SW 1271 (cell line): Measurements from ENCODE around the gene MRPL11.
"Not testable (repeated sequence)": the region's sequence is repeated elsewhere in the genome, so short reads cannot be mapped to it uniquely, and the experiment has no call there.

ENCODE experiments used
- DNase-seq, 2 experiments: peaks; one replicate each; lab custom pipeline; 2025; lab: John Stamatoyannopoulos, UW

The MRPL11 gene

DNA sequence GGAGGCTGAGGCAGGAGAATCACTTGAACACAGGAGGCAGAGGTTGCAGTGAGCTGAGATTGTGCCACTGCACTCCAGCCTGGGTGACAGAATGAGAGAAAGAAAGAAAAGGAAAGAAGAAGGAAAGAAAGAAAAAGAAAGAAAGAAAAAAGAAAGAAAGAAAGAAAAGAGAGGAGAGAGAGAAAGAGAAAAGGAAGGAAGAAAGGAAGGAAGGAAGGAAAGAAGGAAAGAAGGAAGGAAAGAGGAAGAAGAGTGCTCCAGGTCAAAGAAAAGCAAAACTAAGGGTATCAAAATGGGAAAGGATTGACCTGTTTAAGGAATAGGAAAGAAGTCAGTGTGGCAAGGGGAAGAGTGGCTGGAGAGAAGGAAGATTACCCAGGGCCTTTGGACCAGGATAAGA, 7.4 kb downstream of the MRPL11 start:
- not testable (repeated sequence) for DNase-seq

GRCh38 chr11:66429983-66430602, 8.6 kb downstream of the MRPL11 start:
- DNase-seq: peak in 1 of 2 experiments; percentile 61

- DNase-seq: no peak
These were observed 9.7 kb downstream of the MRPL11 start for GRCh38 chr11:66428933-66429332.

DNA sequence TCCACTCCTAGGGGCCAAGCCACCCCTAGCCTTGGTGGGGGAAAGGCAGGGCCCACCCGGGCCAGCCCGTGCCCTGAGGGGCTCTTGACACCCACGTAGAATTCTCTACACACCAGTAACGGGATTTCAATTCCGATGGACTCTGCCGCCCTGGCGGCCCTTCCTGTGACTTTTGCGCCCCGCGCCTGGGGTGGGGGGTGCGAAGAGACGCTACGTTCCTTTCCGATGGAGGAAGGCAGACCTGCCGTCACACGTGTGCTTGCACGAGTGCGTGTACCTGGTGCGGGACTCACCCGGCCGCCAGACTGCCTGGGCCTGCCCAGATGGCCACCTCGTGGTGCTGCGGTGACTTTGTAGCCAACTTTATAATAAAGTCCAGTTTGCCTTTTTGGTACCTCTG, 12.3 kb downstream of the MRPL11 start:
- DNase-seq: no peak

DNA sequence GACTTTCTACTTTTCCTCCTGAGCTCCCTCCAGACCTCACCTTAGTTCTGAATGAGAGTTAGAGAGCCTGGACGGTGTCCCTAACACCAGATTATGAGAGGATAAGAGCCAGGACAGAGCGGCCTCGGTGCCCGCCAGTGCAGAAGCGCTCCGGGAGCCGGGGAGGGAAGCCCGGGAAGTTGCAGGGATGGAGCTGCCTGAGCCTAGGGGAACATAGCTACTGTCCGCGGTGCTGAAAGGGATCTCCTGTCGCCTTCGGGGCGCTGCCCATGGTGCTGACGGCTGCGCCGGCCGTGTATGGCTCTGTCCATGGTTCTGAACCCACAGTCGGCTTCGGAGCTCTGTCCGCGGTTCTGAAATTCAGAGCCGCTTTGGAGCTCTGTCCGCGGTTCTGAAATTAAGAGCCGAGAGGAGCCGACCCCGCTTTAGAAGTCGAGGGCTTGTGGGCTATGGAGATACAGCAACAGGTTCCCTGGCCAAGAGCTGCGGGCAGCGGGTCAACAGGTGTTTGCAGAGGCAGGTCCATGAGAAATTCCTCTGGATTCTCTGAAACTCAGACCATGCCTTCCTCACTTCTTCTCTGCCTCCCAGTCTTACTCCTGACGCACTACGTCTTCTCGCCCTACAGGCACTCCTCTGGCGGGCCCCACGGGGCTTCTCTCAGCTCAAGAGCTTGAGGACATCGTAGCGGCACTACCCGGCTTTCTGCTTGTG, 17.0 kb downstream of the MRPL11 start:
- DNase-seq: peak in 1 of 2 experiments; percentile 45

DNA sequence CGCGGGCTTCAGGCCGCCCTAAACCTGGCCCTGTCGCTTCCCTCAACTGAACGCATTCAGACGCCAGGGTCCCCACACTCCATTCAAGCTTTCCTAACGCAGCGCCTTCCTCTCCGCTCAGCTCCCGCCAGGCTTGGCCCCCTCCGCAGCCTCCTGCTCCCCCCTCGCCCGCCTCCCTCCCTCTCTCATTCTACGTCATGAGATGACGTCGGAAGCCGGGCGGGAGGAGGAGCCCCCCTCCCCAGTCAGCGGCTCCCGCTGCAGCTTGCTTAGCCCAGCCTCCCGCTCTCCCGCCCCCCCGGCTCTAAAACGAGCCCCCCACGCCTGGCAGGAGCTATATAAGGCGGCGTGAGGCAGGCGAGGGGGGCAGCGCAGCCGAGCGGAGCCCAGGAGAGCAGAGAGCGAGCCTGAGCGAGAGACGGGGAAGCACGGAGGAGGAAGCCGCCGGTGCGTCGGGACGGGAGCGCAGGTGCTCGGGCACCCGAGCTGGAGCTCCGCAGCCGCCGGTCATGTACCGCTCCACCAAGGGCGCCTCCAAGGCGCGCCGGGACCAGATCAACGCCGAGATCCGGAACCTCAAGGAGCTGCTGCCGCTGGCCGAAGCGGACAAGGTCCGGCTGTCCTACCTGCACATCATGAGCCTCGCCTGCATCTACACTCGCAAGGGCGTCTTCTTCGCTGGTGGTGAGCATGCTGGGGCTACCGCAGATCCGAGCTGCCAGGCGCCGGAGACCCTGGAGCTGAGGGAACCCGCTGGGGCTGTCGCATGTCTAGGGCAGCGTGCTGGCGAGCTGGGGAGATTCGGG, 17.8 kb downstream of the MRPL11 start, which contains the start of gene NPAS4:
Gene NPAS4, plus strand, starts transcription at position 365 of the 806 bp plus-strand sequence. Its CDS starts 145 bp downstream, at position 510.
- DNase-seq: no peak

DNA sequence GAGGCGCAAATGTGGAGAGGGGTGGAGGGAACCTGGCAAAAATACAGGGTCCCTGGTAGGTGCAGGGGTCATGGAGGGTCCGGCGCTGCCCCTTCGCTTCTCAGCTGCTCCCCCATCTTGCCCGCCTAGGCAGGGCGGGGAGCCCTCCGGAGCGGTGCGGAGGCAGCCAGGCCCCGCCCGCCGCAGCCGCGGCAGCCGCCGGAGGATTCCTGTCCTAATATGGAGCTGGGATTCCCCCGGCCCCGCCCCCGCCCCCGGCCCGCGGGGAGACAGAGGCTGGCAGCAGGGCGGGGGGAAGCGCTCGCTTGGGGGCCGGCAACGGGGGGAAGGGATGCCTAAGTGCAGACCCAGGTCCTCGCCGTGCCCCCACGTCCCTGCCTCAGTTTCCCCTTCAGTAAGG, 18.8 kb downstream of the MRPL11 start:
- no peak for DNase-seq

- DNase-seq: no peak
These were observed 19.7 kb downstream of the MRPL11 start for GRCh38 chr11:66418986-66419308.

DNA sequence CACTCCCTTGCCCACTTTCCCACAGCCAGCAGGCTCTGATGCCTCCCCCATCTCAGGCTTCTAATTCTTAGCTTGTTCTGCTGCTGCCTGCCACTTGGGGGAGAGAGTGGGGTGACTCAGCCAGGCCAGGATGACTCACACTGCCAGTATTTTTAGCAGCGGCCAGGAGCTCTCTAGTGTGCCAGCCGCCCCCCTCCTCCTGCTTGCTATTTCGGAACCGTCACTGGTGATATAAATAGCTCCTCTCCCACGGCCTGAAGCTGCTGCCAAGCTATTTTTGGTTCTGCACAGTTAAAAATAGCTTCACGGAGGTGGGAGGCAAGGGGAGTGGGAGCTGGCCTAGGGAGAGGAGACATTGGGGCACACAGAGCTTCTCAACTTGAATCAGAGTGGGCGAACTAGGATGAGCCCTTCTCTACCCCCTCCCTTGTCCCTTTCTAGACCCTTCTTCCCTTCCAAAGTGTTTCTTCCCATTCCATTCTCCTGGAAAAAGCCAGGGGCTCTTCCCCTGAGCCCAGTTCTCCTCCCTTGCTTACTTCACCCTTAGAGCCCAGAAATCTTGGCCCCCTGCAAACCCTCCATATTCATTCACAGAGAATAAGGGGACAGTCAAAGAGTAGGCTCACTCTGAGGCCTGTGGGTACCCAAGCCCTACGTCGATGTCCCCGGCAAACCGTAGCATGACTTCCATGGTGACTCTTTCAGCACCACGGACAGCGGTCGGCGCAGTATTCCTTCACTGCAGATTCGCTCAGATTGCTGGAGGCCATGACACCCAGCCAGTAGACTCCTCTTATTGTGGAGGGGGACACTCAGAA, 20.3 kb downstream of the MRPL11 start:
- peak; percentile 32 to 65 for DNase-seq

DNA sequence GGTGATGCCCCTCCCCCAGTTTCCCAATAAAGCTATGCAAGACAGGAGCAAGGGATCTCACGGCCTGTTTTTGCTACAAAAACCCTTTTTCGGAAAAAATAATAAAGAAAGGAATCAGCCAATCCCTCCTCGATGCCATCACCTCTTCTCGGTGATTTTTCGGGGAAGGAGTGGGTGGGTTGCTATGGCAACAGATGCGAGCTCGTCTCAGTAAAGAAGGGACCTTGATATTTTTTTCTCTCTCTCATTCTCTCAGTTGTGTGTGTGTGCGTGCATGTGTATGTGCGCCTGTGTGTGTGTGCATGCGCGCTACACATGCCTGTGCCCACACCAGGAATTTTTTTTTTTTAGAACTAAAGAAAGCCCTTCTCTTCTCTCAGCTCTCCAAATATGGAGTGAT, 21.6 kb downstream of the MRPL11 start:
- no peak for DNase-seq

- DNase-seq: no peak
These were observed 23.2 kb downstream of the MRPL11 start for GRCh38 chr11:66415423-66415822.

GRCh38 chr11:66414120-66414934, 24.3 kb downstream of the MRPL11 start:
- DNase-seq: no peak

GRCh38 chr11:66413167-66413566, 25.5 kb downstream of the MRPL11 start:
- no peak for DNase-seq

DNA sequence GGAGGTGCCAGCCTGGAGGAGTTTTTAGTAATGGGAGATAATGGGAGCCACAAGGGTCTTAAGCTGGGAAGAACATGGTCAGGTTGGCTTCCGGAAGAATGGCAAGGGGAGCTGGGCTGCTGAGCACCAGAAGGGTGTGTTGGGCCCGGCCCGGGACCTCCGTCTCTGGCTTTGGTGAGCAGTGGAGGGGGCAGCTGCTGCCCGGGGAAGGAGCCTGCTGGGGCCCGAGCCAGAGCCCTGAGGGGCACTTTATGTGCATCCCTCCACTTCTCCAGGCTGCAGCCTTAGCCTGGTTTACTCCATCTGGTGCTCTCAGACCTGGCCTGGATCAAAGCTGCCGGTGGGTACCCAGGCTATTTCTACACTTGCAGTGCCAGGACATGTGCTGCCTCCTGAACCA, 26.5 kb downstream of the MRPL11 start:
- no peak for DNase-seq

- no peak for DNase-seq
These were observed 27.3 kb downstream of the MRPL11 start for GRCh38 chr11:66411323-66411722.

DNA sequence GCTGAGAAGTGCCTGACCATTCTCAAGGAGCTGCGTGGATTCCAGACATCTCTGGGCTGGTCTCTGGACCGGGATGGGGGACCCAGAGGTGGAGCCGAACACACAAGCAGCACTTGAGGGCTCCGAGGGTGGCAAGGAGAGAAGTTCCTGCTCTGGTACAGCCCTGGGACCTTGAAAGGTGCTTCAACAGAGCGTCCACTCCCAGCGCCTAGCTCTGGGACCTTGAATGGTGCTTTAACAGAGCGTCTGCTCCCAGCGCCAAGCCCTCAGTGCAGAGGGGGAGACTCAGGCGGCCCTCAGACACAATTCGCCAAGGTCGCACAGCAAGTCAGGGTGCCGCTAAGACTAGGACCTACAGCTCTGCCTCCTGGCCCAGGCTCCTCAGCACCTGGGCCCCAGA, 28.5 kb downstream of the MRPL11 start:
- no peak for DNase-seq

- no peak for DNase-seq
These were observed 29.4 kb downstream of the MRPL11 start for GRCh38 chr11:66409226-66409625.

DNA sequence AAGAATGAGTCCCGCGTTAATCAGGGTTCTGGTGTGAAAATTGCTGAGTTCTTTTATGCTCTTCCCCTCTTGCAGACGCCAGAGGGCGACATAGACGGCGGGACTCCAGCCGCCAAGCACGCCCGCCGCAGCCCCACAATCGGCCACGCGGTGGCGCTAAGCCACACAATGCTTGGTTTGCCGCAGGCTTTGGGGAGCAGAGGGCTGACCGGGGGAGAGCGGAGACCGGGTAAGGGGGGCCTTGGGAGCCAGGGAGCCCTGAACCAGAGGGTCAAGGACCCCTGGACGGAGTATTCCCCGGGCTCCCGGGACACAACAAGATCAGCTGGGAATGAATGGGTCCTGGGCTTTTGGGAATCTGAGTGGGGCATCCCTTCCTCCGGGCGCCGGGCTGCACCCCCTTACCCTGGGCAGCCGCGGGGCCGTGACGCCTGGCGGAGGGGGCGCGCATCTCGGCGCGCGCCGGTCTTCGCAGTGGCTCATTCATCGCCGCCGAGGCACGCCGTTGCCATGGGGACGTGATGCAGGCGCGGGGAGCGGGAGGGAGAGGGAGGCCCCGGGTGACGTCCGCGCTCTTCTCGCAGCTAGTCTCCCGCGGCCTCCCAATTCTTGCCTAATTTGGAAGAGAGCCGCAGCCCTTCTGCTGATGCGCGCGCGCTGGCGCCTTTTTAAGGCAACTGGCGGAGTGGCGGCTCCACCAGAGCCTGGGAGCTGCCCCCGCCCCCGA, 30.0 kb downstream of the MRPL11 start:
- peak; percentile 39 to 75 for DNase-seq

DNA sequence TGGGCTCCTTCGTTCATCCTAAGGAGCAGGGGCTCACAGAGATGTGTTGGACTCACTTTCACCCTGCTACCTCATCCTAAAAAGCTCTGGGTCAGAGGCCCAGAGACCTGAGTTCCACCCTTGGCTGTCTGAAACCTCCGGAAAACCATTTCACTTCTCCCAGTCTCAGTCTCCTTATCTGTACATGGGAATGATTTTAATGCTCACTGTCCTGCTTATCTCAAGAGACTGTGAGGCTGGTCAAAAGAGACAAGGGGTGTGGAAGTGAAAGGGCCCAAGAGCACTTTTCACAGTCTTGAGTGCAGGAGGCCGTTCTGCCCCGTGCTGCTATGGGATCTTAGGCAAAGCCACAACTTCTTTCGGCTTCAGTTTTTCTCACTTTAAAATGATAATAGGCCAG, 31.0 kb downstream of the MRPL11 start:
- no peak for DNase-seq

- DNase-seq: no peak
These were observed 44.7 kb downstream of the MRPL11 start for GRCh38 chr11:66393954-66394353.

GRCh38 chr11:66391322-66391721, 47.3 kb downstream of the MRPL11 start:
- no peak for DNase-seq
